HEK293T (cell line): ENCODE measurements around the gene TPO.

Experiments
- BHLHE40 ChIP-seq: fragments of 450-650 bp; IDR thresholded peaks from 2 replicates; pipeline ENCODE4 v1.6.1; 2016; ENCODE audit warnings: mild to moderate bottlenecking, moderate library complexity, borderline replicate concordance
- FOXA1 ChIP-seq: fragments of 450-650 bp; IDR thresholded peaks from 2 replicates; pipeline ENCODE4 v1.6.1; 2016; ENCODE audit warnings: mild to moderate bottlenecking
- FOXM1 ChIP-seq: fragments of 450-650 bp; IDR thresholded peaks from 2 replicates; pipeline ENCODE4 v1.6.1; 2017; ENCODE audit warnings: mild to moderate bottlenecking, borderline replicate concordance
- LEF1 ChIP-seq: fragments of 450-650 bp; IDR thresholded peaks from 2 replicates; pipeline ENCODE4 v1.6.1; 2017; ENCODE audit warnings: mild to moderate bottlenecking, borderline replicate concordance
- PKNOX1 ChIP-seq: fragments of 450-650 bp; IDR thresholded peaks from 2 replicates; pipeline ENCODE4 v1.6.1; 2016

GRCh38 chr2:1498176-1498575 is 84.9 kb downstream of the TPO start:
- no peak for TF ChIP-seq BHLHE40
- TF ChIP-seq LEF1: no peak
- TF ChIP-seq FOXM1: no peak
- TF ChIP-seq PKNOX1: no peak
- no peak for TF ChIP-seq FOXA1
